GM12878 (cell line): ENCODE results near the gene WNT9A. TPM values are rescaled to one million over a fixed set of nuclear protein-coding genes. Genes with fewer than 3 reads are reported as not detected.

Experiments
- ATAC-seq: fragments of 200-7000 bp; cut with Tn5 transposase; 3 replicates; pipeline ENCODE4 v1.9.1; 2020; ENCODE audit warnings: mild to moderate bottlenecking, moderate library complexity
- BruUV-seq: library from RNA; stranded (reverse); fragments of 400-500 nt; replicated peaks from 2 replicates; lab custom pipeline; 2021; lab: Mats Ljungman, UMichigan
- CTCF ChIA-PET: fragments of 300-600 bp; sonication (Branson Sonifier 250); formaldehyde crosslinking; extraction: SDS; loops from one replicate; lab custom pipeline; 2021; ENCODE audit warnings: inconsistent platforms; lab: Yijun Ruan, JAX
- POLR2A ChIA-PET: fragments of 350-600 bp; formaldehyde crosslinking; extraction: SDS; loops from one replicate; lab custom pipeline; 2021; ENCODE audit warnings: inconsistent platforms; lab: Charles Lee
- RAD21 ChIA-PET: fragments of 300-600 bp; sonication (Branson Sonifier 250); formaldehyde crosslinking; loops from one replicate; lab custom pipeline; 2023; ENCODE audit warnings: antibody characterized with exemption; ENCODE audit not compliant: unreplicated experiment; lab: Charles Lee
- SMC1A ChIA-PET: fragments of 300-600 bp; sonication (Branson Sonifier 250); formaldehyde crosslinking; loops from one replicate; lab custom pipeline; 2023; ENCODE audit not compliant: unreplicated experiment, uncharacterized antibody; lab: Charles Lee
- DNase-seq: peaks from one replicate; pipeline ENCODE4 v3.0.0-alpha.2; 2011; ENCODE audit warnings: low read depth, low spot score
- FAIRE-seq: peaks from 3 replicates; lab custom pipeline; 2011; peaks lifted over from hg19 to GRCh38; lab: Jason Lieb, UNC
- H2AFZ ChIP-seq: 2 replicates; pipeline ENCODE4 v1.6.0; 2011; ENCODE audit warnings: low read depth, low read length, control low read depth; ENCODE audit not compliant: control insufficient read depth
- H3K27ac ChIP-seq: 2 replicates; pipeline ENCODE4 v1.5.1; 2011; ENCODE audit warnings: control low read depth; ENCODE audit not compliant: control insufficient read depth, insufficient read depth
- H3K27me3 ChIP-seq, 2 experiments: replicated peaks in 1 of 2; 2 replicates each; pipeline versions ENCODE4 v1.6.0 to v1.6.1; 2011; ENCODE audit warnings: low read length in 1 of 2; ENCODE audit not compliant: control insufficient read depth in 2 of 2, insufficient read depth in 2 of 2
- H3K36me3 ChIP-seq, 2 experiments: 2 replicates each; pipeline ENCODE4 v1.5.1; 2011; ENCODE audit warnings: low read length in 1 of 2; ENCODE audit not compliant: control insufficient read depth in 2 of 2, insufficient read depth in 2 of 2
- H3K4me1 ChIP-seq: 2 replicates; pipeline ENCODE4 v1.6.1; 2011; ENCODE audit warnings: mild to moderate bottlenecking, low read length, moderate library complexity, mixed read lengths; ENCODE audit not compliant: control insufficient read depth, insufficient read depth
- H3K4me2 ChIP-seq: 2 replicates; pipeline ENCODE4 v1.6.0; 2011; ENCODE audit warnings: control low read depth; ENCODE audit not compliant: control insufficient read depth, insufficient read depth
- H3K4me3 ChIP-seq: fragments of 200-600 bp; sonication (generic); 2 replicates; pipeline ENCODE4 v1.5.1; 2016
- H3K79me2 ChIP-seq: 2 replicates; pipeline ENCODE4 v1.6.0; 2011; ENCODE audit warnings: low read length; ENCODE audit not compliant: control insufficient read depth, insufficient read depth
- H3K9ac ChIP-seq: 2 replicates; pipeline ENCODE4 v1.8.0; 2011; ENCODE audit warnings: low read length, control low read depth, mixed read lengths; ENCODE audit not compliant: control insufficient read depth, insufficient read depth
- H3K9me3 ChIP-seq: replicated peaks from 3 replicates; pipeline ENCODE4 v1.5.1; 2011; ENCODE audit warnings: mild to moderate bottlenecking, low read length; ENCODE audit not compliant: control insufficient read depth, insufficient read depth
- H4K20me1 ChIP-seq: 2 replicates; pipeline ENCODE4 v1.6.0; 2011; ENCODE audit not compliant: control insufficient read depth, insufficient read depth
- CHD2 ChIP-seq: IDR thresholded peaks from 2 replicates; pipeline ENCODE4 v1.6.1; 2011; ENCODE audit warnings: low read depth, low read length, improper control_type of control experiment, borderline replicate concordance
- E4F1 ChIP-seq: fragments of 450-650 bp; IDR thresholded peaks from 2 replicates; pipeline ENCODE4 v1.6.1; 2018; ENCODE audit warnings: borderline replicate concordance, mild to moderate bottlenecking; ENCODE audit not compliant: partially characterized antibody
- ESRRA ChIP-seq: IDR thresholded peaks from 2 replicates; pipeline ENCODE4 v1.6.1; 2012; ENCODE audit warnings: mild to moderate bottlenecking, low read length, improper control_type of control experiment
- FOS ChIP-seq: IDR thresholded peaks from 3 replicates; pipeline ENCODE4 v1.6.1; 2011; ENCODE audit warnings: borderline replicate concordance; ENCODE audit not compliant: insufficient read length; ENCODE audit errors: extremely low read depth
- HDGF ChIP-seq: fragments of 450-650 bp; IDR thresholded peaks from 2 replicates; pipeline ENCODE4 v1.6.1; 2016; ENCODE audit warnings: antibody characterized with exemption
- IKZF1 ChIP-seq: fragments of 450-650 bp; conservative IDR thresholded peaks from 2 replicates; pipeline ENCODE4 v1.6.1; 2017; ENCODE audit warnings: antibody characterized with exemption, mild to moderate bottlenecking
- IRF3 ChIP-seq: fragments of 450-650 bp; IDR thresholded peaks from 2 replicates; pipeline ENCODE4 v1.6.1; 2014; ENCODE audit warnings: mild to moderate bottlenecking
- PML ChIP-seq: IDR thresholded peaks from 2 replicates; pipeline ENCODE4 v1.6.1; 2012; ENCODE audit warnings: low read length, inconsistent platforms
- RCOR1 ChIP-seq: conservative IDR thresholded peaks from 2 replicates; pipeline ENCODE4 v1.6.1; 2012; ENCODE audit warnings: low read depth, low read length, improper control_type of control experiment
- USF2 ChIP-seq: IDR thresholded peaks from 2 replicates; pipeline ENCODE4 v1.6.1; 2011; ENCODE audit warnings: low read depth, low read length, improper control_type of control experiment, borderline replicate concordance
- ZBTB4 ChIP-seq: fragments of 450-650 bp; formaldehyde crosslinking; IDR thresholded peaks from 2 replicates; pipeline ENCODE4 v1.4.0; 2022; ENCODE audit warnings: mild to moderate bottlenecking, moderate library complexity
- WGBS: methylation state at CpG from one replicate; pipeline ENCODE4 v1.1.6; 2016; ENCODE audit warnings: low lambda C conversion rate; ENCODE audit not compliant: insufficient replicate concordance, insufficient coverage; ENCODE audit errors: missing lambda C conversion rate; 5-methylcytosine and 5-hydroxymethylcytosine counted together
- in situ Hi-C: fragments of 300-500 bp; cut with MboI; formaldehyde crosslinking; loops from 9 replicates; pipeline ENCODE4 v1.14.3; 2018; ENCODE audit warnings: mixed read lengths
- intact Hi-C: fragments of 100-400 bp; cut with micrococcal nuclease; formaldehyde crosslinking; loops from one replicate; pipeline ENCODE4 v1.14.2; 2022; ENCODE audit not compliant: unreplicated experiment
- polyA plus RNA-seq, 11 experiments: library from polyadenylated mRNA; depleted of rRNA in 4 of 11; unstranded in 6 of 11; stranded (reverse) in 5 of 11; fragments of >200 nt; fragmentation: Nextera tagmentation in 4 of 11; fragmentation: Illumina TruSeq in 1 of 11; extraction: Ambion mirVana in 4 of 11; extraction: Trizol in 1 of 11; gene quantifications; 1 replicate in 1 of 11; 2 replicates in 10 of 11; pipeline versions ENCODE4 v1.2.1 to v1.2.3, GENCODE V29; 2011 to 2016; ENCODE audit warnings: inconsistent platforms in 2 of 11, missing spikeins in 2 of 11, low read depth in 1 of 11
- total RNA-seq, 4 experiments: library from RNA; depleted of rRNA in 3 of 4; stranded (reverse); fragments of >200 nt in 3 of 4; fragmentation: Illumina TruSeq in 1 of 4; extraction: Trizol in 1 of 4; gene quantifications; 2 replicates each; pipeline versions ENCODE4 v1.2.1 to v1.2.3, GENCODE V29; 2013 to 2021

WNT9A gene
- total and polyA plus RNA-seq, 10 of the 15 experiments (the other 5 are each of a cell fraction or from before 2014, with no cell fraction given) = not detected

- FAIRE-seq (no peak), ATAC-seq (no peak), DNase-seq (no peak)
- Histone ChIP-seq H3K9ac (no peak overlapping the region), H3K27ac (no peak overlapping the region), H3K27me3 (no peaks in the 10 kb centered on the region; a peak in 1 of 4 replicates), H3K79me2 (no peaks in the 10 kb centered on the region), H3K36me3 (no peaks in the 10 kb centered on the region), H4K20me1 (no peaks in the 10 kb centered on the region), H2AFZ (no peak overlapping the region), H3K4me2 (no peak overlapping the region), H3K4me1 (no peaks in the 10 kb centered on the region), H3K4me3 (no peak overlapping the region), H3K9me3 (no peaks in the 10 kb centered on the region)
- WGBS = 15% methylated on average over 7 of the region's 7 CpGs
- SMC1A ChIA-PET = no interaction called here
- no peak for TF ChIP-seq E4F1
- no peak for TF ChIP-seq ZBTB4 (CRISPR knock-in tag)
- no peak for TF ChIP-seq FOS
- TF ChIP-seq IRF3 = no peak
- TF ChIP-seq IKZF1 = no peak
- no peak for TF ChIP-seq HDGF
- no peak for TF ChIP-seq CHD2
- TF ChIP-seq ESRRA = no peak
- no peak for TF ChIP-seq RCOR1
- no peak for TF ChIP-seq PML
- TF ChIP-seq USF2 = no peak
- RAD21 ChIA-PET = no interaction called here
- in situ Hi-C loops (no loop called here), intact Hi-C loops (no loop called here)
- no TSS peak for BruUV-seq
- POLR2A ChIA-PET = no interaction called here
- CTCF ChIA-PET = interaction anchor here (0.6 kb wide), 1 partner anchor 482 kb away, joined by 3 read pairs; no protein-coding TSS in a partner anchor
Observed at GRCh38 chr1:227914801-227915563, 32.8 kb downstream of the WNT9A start.
